ENCODE results near the gene PTPRN2.
"Not testable (repeated sequence)": the region's sequence is repeated elsewhere in the genome, so short reads cannot be mapped to it uniquely, and the experiment has no call there.

The PTPRN2 gene

DNA sequence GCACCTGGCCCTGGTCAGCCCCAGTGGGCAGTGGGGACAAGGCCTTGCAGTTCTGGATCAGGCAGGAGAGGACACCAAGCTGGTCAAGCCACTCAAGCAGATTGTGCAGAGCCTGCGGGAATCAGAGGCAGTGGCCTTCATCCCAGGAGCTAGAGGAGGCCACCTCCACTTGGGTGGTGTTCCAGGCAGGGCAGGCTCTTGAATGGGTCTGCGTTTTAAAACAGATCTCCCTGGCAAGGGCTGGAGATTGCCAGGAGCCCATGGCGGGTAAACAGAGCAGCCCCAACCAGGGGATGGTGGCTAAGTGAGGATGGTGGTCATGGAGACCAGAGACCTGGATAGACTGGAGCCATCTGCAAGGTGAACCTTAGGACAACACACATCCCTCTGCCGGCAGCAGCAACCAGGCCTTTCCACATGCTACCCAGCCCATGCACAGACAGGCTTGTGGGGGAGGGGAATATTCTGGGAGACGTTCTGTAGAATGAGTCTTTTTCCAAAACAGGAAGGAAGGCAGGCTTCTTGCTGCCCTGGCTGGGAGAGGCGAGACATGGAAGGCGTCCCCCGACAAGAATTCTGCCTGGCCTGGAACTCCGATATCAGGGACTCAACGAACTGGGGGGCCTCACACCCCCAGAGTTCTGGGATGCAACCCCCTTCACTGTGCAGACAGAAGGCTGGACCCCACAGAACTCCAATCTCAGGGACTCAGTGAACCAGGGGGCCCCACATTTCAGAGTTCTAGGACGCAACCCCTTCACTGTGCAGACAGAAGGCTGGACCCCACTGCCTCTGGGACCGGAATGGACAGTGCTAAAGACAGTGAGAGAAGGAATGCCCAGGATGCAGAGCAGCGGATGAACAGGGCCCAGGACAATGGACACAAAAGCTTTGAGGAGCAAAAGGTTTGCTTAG lies 264.8 kb downstream of the PTPRN2 start:
- DNase-seq (ENCODE audit: low spot score), result no peak

DNA sequence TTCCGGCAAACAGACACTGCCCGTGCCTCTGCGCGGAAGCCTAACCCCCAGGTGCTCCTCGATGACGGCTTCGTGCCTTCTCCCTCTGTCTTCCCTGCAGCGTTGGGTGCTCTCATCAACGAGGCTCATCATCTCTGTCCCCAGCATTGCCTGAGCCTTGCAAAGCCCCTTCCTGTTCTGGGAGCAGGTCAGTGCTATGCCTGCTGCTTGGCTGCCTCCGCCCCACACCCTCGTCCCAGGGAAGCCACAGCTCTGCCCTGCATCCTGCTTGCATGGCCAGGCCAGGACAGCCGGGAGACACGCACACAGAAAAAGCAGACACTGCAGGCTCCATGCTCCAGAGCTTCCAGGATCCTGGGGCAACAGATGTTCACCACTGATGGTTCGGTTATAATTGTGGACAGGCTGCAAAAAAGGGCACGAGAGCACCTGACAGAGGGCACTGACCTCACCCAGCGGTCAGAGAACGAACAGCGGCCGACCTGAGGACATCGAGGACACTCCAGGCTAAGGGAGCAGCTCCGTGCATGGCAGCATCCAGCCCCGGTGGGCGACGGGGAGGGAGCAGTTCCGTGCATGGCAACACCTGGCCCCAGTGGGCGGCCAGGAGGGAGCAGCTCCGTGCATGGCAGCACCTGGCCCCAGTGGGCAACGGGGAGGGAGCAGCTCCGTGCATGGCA lies 265.5 kb downstream of the PTPRN2 start:
- no peak for DNase-seq (ENCODE audit: low spot score)

DNA sequence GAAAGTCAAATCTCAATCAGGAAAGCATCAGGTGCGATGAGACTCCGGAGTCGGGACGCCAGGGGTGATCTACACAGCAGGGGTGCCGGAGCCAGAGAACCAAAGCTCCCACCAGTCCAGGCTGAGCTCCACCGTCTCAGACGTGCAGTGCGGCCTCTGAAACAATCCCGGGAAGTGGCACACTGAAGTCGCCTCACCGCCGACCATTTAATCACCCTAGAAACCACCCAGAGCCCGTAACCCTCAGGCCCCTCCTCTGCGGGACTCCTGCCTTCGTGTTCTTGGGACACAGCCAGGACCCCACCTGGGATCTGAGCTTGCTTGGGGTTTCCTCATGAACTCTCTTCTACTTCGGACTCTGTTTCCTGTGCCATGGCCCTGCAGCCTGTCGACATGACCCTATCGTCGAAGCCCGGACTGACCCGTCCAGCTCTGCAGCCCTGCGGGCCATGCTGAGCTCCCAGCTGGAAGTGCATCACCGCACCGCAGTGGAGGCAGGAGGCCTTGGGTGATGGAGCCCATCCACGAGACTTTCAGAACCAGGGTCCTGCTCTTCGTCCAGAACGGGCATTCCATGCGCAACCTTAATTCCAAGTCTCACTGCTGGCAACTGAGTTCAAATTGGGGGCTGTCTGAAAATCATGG lies 266.4 kb downstream of the PTPRN2 start:
- no peak for DNase-seq (ENCODE audit: low spot score)

DNA sequence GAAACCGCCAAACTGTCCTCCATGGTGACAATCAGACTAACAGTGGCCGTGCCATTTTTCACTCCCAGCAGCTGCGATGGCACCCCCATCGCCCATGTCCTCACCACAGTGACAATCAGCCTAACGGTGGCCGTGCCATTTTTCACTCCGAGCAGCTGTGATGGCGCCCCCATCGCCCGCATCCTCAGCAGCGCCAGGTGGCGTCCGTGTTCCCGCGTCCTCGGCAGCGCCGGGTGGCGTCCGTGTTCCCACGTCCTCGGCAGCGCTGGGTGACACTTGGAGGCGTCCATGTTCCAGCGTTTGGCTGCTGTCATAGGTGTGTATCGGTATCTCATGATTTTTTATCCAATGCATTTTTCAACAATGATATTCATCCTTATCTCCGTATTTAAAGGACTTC lies 267.3 kb downstream of the PTPRN2 start:
- no peak for DNase-seq (ENCODE audit: low spot score)

DNA sequence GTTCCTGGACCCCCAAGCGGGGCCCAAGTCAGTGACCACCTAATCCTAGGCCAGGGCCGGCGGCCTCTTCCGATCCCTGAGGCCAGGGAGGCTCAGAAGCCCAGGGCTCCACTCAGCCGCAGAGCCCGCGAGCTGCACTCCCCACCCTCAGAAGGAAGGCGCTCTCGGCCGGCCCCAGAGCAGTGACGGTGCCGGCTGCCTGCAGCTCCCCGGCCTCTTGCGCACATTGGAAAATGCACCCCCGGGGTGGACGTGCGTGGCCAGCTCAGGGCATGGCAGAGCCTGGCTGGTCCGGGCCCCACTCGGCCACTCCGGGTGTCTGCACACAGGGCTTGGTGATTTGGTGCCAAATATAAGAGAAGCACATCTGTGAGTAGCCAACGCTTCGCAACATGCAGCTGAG lies 269.1 kb downstream of the PTPRN2 start:
- DNase-seq (ENCODE audit: low spot score), result no peak

DNA sequence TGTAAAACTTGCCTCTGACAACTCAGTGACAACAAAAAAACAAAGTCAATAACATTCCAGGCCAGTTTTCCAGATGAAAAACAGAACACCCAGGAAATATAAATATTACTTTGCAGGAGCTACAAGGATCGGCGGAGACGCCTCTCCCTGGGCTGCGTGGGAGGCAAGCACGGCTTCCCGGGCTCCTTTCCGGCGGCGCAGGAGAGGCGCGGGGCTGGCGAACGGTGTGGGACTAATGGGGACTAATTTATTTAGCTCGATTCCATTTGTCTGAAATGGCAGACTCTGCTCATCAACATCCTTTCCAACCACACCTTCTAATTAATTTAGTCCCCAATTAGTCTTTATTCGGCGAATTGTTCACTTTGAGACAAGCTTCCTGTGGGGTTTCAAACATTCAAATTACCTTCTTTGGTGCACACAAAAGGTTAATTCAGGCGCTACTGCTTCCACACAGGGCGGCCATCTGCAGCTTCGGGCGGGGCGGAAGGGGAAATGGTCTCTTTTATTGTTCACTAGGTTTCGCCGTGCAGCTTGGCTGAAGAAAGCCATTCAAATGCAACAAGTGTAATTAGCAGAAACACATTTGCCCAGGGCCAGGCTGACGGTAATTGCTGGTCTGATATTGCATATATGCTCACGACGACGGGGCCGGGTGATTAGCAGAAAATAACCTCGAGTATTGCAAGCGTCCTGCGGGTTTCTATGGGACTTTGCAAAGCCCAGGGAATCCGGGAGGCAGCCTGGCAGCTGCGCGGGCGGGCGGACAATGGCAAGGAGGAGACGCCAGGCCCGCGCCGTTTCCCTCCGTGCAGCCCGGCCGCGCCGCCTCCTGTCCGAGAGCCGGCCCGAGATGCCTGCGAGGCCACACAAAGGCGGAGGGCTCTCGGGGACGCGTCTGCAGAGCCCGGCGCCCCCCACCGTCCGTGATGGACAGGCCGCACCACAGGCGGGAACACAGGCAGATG lies 270.1 kb downstream of the PTPRN2 start:
- no peak for DNase-seq (ENCODE audit: low spot score)

DNA sequence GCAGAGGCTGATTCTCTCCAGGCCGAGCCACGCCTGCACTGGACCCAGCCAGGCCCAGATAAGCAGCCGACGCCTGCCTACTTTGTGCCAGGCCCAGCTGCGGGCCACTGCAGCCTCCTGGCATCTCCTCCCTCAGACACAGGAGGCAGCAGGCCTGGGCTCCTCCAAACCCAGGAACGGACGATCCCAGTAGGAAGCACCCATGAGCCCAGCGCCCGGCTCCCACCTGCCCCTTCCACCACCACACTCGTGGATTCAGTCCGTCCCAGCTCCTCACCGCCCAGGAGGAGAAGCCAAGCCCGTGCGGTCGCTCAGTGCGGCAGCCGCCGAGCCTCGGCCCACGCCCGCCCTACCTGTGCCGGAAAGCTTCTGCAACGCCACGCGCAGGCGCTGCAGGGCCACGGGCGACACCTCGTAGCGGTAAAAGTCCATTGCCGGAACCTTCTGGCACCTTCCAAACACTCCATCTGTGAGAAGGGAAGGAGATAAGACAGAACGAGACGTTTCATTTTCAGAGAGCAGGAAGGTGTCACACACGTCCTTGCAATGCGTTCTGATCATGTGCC lies 271.1 kb downstream of the PTPRN2 start:
- no peak for DNase-seq (ENCODE audit: low spot score)

DNA sequence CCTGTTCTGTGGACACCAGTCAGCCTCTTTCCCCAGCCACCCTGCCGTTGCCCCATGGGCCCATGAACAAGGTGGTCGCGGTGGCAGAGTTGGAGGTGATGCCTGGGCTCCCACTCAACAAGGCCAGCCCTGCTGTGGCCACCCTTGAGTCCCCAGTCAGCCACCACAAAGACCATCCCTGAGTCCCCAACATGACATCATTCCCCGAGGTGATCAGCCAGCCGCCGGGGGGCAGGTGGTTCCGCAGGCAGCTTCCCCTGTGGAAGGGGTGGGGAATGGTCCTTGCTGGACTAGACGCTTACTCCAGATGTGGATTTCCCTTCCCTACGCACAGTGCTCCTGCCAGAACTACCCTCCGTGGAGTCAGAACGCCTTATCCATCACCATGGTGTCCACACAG lies 271.7 kb downstream of the PTPRN2 start:
- DNase-seq (ENCODE audit: low spot score), result no peak

DNA sequence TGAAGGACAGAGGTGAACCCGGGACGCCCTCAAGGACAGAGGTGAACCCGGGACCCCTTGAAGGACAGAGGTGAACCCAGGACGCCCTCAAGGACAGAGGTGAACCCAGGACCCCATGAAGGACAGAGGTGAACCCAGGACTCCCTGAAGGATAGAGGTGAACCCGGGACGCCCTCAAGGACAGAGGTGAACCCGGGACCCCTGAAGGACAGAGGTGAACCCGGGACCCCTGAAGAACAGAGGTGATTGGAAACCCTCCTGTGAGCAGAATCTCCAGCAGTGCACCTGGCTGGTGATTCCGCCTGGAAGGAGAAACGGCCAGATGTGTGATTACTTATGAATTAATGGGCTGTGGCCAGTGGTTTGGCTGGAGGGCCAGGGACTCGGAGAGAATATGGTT lies 272.3 kb downstream of the PTPRN2 start:
- DNase-seq (ENCODE audit: low spot score), result no peak

DNA sequence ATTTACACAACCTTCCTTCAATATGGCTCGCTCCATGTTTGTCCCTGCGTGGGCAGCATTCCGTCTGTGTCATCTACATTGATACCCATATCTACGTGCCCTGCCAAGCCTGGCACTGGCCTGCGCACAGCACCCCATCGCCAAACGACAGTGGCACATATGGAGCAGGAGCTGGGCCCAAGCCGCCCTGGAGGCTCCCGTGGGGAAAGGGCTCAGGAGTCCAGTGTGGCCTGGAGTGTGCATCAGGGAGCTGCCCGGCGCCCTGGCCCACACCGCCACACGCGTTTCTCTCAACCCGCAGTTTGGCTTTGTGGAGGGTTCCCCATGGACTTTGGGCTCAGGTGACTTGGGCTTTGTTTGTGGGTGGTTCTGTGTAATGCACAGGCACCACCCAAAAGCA lies 273.2 kb downstream of the PTPRN2 start:
- DNase-seq (ENCODE audit: low spot score), result no peak

DNA sequence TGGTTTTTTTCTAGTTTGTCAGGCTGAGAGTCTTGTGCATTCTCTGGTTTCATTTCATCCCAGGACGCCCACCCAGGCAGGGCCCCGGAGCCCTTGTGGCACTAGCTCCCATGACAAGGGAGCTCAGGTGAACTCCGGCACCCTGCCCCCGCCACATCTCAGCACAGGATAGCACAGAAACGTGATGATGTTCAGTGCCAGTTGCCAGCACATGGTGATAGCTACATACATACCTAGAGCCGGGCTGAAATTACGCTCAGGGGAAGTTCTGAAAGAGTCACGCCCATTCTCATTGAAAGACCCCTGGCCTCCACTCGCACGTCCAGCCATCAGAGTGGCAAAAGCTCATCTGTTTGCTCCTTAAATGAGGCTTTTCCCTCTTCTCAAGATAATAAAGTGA lies 273.7 kb downstream of the PTPRN2 start:
- DNase-seq (ENCODE audit: low spot score), result no peak

DNA sequence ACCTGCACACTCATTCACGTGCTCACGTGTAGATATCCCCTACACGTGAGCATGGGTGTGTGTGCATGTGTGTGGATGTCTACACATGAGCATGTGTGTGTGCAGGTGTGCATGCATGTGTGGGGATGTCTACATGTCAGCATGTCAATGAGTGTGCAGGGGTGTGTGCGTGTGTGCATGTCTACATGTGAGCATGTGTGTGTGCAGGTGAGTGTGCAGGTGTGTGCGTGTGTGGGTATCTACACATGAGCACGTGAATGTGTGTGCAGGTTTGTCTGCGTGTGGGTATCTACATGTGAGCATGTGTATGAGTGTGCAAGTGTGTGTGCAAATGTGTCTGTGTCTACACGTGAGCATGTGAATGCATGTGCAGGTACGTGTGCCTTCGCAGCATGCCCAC lies 274.8 kb downstream of the PTPRN2 start:
- no peak for DNase-seq (ENCODE audit: low spot score)

DNA sequence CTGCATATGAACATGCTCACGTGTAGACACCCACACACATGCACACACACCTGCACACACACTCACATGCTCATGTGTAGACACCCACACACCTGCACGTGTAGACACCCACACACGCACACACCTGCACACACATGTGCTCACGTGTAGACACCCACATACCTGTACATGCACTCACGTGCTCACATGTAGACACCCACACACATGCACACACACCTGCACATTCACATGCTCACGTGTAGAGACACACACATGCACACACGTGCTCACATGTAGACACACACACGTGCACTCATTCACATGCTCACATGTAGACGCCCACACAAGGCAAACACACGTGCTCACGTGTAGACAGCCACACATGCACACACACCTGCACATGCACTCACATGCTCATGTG lies 275.8 kb downstream of the PTPRN2 start:
- DNase-seq (ENCODE audit: low spot score), result no peak

DNA sequence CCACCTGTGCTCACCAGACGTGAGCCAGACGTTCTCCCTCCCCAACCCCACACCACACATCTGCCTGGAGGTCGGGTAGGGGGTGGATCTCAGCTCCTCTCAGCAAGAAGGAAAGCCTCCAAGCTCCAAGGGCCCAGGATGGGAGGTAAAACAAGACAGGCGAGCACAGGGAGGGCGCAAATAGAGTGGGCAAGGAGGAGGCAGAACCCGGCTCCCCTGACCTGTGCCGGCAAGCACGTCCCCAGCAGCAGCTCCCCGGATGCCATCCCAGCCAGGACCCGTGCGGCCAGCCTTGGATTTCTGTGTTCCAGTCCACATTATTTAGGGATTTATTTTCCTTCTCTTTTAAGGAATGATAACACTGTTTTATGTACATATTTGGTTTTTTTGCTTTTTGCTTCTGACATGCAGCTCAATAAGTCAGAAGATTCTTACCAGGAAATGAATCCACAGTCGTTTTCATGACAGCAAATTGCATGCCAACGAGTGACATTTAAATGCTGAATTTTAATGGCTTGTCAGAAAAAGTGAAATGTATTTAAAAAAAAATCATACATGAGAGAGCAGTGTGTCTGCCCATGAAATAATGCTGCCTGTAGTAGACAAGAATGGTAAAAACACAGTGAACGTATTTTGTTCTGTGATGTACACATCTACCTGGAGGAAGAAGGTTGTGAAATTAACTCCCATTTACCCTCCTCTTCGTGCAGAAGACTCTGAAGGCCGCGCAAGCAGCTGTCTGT lies 276.5 kb downstream of the PTPRN2 start:
- no peak for DNase-seq (ENCODE audit: low spot score)

DNA sequence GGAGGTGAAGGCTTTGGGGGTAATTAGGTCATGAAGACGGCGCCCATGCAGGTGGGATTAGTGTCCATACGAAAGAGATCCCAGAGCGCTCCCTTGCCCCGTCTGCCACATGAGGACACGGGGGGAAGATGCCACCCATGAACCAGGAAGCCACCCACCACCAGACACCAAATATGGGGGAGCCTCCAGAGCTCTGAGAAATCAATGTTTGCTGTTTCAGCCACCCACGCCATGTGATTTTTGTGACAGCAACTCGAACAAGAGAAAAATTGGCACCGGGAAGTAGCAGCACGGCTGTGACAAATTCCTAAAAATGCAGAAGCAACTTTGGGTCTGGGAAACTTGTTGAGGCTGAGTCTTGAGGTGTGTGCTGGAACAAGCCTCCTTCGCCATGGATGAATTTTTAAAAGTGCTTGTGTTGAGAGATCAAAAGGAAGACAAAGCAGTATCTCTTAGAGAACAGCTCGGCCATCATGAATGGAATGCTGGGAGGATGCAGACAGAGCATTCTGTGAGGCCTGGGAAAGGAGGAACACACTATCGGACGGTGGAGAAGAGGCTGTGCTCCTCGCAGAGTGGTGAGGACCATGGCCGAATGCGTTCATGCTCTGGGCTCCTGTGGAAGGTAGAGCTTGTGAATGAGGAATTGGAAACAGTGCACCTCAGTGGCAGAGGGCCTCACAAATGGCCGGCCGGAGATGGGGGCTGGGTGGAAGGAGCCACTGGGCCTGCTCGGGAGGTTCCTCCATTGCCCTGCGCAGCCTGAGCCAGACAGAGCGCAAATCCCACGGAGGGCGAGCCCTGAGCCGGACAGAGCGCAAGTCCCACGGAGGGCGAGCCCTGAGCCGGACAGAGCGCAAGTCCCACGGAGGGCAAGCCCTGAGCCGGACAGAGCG lies 277.5 kb downstream of the PTPRN2 start:
- DNase-seq (ENCODE audit: low spot score), result no peak

DNA sequence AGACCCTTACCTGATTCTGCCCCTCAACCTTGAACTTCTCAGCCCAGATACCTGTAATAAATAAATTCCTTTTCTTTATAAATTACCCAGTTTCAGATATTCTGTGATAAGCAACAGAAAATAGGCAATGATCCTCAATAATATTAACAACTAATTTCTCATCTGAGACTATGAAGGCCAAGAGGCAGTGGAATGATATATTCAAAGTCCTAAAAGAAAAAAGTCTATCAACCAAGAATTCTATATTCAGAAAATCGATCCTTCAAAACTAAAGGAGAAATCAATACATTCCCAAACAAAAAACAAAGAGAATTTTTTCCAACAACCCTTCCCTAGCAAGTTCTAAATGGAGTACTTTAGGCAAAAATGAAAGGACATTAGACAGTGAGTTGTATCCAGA lies 279.6 kb downstream of the PTPRN2 start:
- DNase-seq (ENCODE audit: low spot score), result no peak

DNA sequence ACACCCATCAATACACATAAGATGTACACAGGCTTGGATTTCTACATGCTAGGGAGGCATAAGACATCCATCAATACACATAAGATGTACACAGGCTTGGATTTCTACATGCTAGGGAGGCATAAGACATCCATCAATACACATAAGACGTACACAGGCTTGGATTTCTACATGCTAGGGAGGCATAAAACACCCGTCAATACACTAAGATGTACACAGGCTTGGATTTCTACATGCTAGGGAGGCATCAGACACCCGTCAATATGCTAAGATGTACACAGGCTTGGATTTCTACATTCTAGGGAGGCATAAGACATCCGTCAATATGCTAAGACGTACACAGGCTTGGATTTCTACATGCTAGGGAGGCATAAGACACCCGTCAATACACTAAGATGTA lies 283.6 kb downstream of the PTPRN2 start:
- DNase-seq (ENCODE audit: low spot score), result not testable (repeated sequence)

DNA sequence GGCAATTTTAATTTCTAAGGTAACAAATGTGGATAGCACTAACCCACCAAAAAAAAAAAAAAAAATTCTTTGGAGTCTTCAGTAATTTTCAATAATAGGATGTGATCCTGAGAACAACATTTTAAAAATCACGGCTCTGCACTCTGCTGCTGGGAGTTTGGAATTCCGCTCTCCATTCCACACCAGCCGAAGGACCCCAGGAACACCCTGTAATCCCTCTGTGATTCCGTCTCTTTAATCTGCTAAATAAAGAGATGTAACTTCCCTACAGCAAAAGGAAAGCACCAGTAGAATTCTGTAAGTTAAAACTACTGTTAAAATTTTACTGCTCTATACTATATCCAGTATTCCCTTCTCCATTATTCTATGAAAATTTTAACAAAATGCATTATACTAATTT lies 284.5 kb downstream of the PTPRN2 start:
- DNase-seq (ENCODE audit: low spot score), result no peak

DNA sequence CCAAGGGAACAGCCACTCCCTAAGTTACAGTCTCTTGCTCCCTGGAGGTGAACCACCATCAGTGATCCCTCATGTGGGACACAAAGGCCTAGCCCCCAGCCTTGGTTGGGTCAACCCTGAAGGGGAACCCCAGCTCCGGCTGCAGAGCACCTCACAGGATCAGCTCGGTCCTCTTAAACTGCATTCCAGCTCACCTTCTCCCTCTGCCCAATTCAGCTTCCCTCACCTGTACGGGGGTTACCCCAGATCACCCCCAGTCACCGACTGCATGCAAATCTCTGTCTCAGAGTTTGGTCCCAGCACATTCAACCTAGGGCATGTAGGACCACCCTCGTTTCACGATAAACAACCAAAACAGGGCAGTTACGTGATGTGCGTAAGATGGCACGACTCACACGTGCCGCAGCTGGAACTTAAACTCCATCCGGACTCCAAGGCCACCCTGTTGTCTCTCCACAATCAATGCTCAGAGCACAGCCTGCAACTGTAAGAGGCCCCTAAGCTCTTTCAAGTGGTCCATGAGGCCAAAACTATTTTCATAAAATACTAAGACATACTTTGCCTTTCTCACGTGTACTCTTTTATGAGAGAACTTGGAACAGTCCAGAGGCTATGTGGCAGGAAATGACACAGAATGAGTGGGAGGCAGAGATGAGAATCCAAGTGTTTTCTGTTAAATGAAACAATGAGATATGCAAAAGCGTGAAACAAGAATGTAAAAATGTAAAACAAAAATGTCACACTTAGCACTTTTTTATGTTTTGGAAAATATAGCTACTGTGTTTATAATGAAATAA lies 285.2 kb downstream of the PTPRN2 start:
- no peak for DNase-seq (ENCODE audit: low spot score)
